KMS-11 (cell line): ENCODE results near the gene RELN.

ENCODE experiments used
- H2AFZ ChIP-seq: fragments of 200-600 bp; sonication (generic); 2 replicates; pipeline ENCODE4 v1.6.1; 2016; ENCODE audit warnings: antibody characterized with exemption, mixed run types, low read depth
- H3K27ac ChIP-seq: fragments of 200-600 bp; sonication (generic); 2 replicates; pipeline ENCODE4 v1.6.1; 2016; ENCODE audit warnings: mild to moderate bottlenecking, mixed run types
- H3K27me3 ChIP-seq: fragments of 200-600 bp; sonication (generic); 2 replicates; pipeline ENCODE4 v1.6.1; 2017; ENCODE audit warnings: mild to moderate bottlenecking, low read depth, mixed run types, moderate library complexity; ENCODE audit not compliant: insufficient read depth
- H3K36me3 ChIP-seq: fragments of 200-600 bp; sonication (generic); 2 replicates; pipeline ENCODE4 v1.6.1; 2017; ENCODE audit warnings: mild to moderate bottlenecking, mixed run types; ENCODE audit not compliant: insufficient read depth
- H3K4me1 ChIP-seq: fragments of 200-600 bp; sonication (generic); 2 replicates; pipeline ENCODE4 v1.6.1; 2016; ENCODE audit warnings: mild to moderate bottlenecking, low read depth, mixed run types; ENCODE audit not compliant: poor library complexity, severe bottlenecking
- H3K4me2 ChIP-seq: fragments of 200-600 bp; sonication (generic); 2 replicates; pipeline ENCODE4 v1.7.0; 2016; ENCODE audit warnings: mild to moderate bottlenecking, mixed run types
- H3K4me3 ChIP-seq: fragments of 200-600 bp; sonication (generic); IDR thresholded peaks from 2 replicates; pipeline ENCODE4 v1.6.1; 2017; ENCODE audit warnings: low read depth, low read length, mixed read lengths; ENCODE audit not compliant: insufficient read depth
- H3K79me2 ChIP-seq: fragments of 200-600 bp; sonication (generic); 2 replicates; pipeline ENCODE4 v1.6.1; 2016; ENCODE audit warnings: low read depth, mixed run types; ENCODE audit not compliant: insufficient read depth
- H3K9ac ChIP-seq: fragments of 200-600 bp; sonication (generic); 2 replicates; pipeline ENCODE4 v1.6.1; 2016; ENCODE audit warnings: mild to moderate bottlenecking, mixed run types
- H4K20me1 ChIP-seq: fragments of 200-600 bp; sonication (generic); 2 replicates; pipeline ENCODE4 v1.6.1; 2016; ENCODE audit warnings: mild to moderate bottlenecking, mixed run types; ENCODE audit not compliant: insufficient read depth
- TF ChIP-seq, protein P1 (sequence below): fragments of 200-600 bp; sonication (generic); conservative IDR thresholded peaks from 2 replicates; pipeline ENCODE4 v1.6.1; 2017; ENCODE audit warnings: low read depth, mild to moderate bottlenecking, antibody characterized with exemption, low read length, moderate library complexity, mixed read lengths

RELN gene

DNA sequence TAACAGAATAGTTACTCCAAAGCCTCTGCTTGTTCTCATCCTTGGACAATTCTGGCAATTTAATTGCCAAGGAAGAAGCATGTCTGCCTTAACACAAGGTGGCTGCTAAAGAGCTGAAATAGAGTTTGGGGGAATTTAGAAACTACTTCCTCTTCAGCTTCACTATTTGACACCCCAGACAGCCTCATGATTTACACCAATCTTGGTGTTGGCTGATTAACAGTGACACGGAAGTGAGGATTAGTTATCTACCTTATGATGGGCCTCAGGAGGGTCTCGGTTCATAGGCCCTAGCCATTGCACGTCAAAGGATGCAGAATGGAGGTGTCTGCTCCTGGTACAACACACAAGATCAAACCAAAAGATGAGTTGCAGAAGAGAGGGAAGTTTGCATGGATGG is 102.4 kb downstream of the RELN start:
- TF ChIP-seq, protein P1, sequence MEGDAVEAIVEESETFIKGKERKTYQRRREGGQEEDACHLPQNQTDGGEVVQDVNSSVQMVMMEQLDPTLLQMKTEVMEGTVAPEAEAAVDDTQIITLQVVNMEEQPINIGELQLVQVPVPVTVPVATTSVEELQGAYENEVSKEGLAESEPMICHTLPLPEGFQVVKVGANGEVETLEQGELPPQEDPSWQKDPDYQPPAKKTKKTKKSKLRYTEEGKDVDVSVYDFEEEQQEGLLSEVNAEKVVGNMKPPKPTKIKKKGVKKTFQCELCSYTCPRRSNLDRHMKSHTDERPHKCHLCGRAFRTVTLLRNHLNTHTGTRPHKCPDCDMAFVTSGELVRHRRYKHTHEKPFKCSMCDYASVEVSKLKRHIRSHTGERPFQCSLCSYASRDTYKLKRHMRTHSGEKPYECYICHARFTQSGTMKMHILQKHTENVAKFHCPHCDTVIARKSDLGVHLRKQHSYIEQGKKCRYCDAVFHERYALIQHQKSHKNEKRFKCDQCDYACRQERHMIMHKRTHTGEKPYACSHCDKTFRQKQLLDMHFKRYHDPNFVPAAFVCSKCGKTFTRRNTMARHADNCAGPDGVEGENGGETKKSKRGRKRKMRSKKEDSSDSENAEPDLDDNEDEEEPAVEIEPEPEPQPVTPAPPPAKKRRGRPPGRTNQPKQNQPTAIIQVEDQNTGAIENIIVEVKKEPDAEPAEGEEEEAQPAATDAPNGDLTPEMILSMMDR: no peak
- Histone ChIP-seq H3K4me1 (no peaks in the 10 kb centered on the region), H3K4me2 (no peak overlapping the region), H3K27ac (no peak overlapping the region), H3K79me2 (no peaks in the 10 kb centered on the region), H4K20me1 (no peaks in the 10 kb centered on the region), H3K4me3 (no peak overlapping the region), H3K36me3 (no peaks in the 10 kb centered on the region), H3K27me3 (no peaks in the 10 kb centered on the region), H2AFZ (no peak overlapping the region), H3K9ac (no peak overlapping the region)

DNA sequence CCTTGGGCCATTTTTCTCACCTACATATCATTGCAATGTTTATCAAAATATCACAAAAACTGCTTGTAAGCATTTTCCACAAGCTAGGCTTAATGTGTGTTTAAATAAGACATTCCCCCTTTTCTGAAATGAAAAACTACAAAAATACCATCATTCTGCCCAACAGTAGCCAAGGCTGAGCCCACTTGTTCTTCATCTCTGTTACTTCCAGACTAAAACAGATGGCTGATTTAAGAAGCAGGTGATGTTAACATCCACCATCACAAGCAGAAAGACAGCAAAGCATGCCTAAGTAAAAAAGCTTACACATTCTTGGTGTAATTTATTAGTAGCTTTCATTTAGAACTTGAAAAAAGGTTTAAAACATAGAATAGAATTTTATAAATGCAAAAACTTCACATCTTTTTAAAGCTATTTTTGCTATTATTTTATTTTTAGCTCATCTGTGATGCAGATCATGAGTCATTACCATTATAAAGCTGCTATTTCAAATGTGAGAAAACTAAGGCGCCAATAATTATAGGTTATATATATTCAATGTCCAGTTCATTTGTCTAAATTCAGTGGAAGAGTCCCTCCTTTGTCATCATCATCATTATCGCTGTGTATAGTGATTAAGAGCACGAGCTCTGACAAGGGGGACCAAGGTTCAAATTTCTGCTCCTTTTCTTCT is 109.4 kb downstream of the RELN start:
- Histone ChIP-seq H3K27me3 (no peaks in the 10 kb centered on the region), H4K20me1 (no peaks in the 10 kb centered on the region)
- TF ChIP-seq, protein P1: no peak

DNA sequence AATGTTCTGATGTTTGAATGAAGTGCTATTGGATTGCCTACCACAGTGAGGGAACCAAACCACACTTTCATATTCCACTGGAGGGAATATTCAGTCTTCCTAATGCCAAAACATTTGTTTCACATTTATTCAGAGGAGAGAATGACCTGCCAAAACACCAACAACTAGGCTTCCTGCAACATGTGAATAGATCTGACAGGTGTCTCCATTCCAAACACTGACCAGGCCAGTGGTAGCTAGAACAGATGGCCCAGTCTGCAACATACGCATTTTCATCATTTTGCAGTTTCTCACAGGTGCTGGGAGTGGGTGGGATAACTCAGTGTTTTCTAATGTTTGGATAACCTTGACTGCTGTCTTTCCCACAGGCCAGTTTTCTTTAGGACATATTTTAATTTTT is 110.0 kb downstream of the RELN start:
- no peaks in the 10 kb centered on the region for H3K79me2 ChIP-seq
- H3K4me2 ChIP-seq: no peak overlapping the region
- TF ChIP-seq, protein P1: no peak
- no peaks in the 10 kb centered on the region for H4K20me1 ChIP-seq
- no peak overlapping the region for H3K4me3 ChIP-seq
- H3K36me3 ChIP-seq: no peaks in the 10 kb centered on the region
- no peak overlapping the region for H3K27ac ChIP-seq
- no peaks in the 10 kb centered on the region for H3K27me3 ChIP-seq
- H3K4me1 ChIP-seq: no peaks in the 10 kb centered on the region
- no peak overlapping the region for H2AFZ ChIP-seq
- H3K9ac ChIP-seq: no peak overlapping the region

More for the DNA sequence above, 109.4 kb downstream of the RELN start:
- Histone ChIP-seq H3K27ac (no peak overlapping the region), H3K4me3 (no peak overlapping the region), H3K36me3 (no peaks in the 10 kb centered on the region), H3K79me2 (no peaks in the 10 kb centered on the region), H3K9ac (no peak overlapping the region), H2AFZ (no peak overlapping the region), H3K4me1 (no peaks in the 10 kb centered on the region), H3K4me2 (no peak overlapping the region)

DNA sequence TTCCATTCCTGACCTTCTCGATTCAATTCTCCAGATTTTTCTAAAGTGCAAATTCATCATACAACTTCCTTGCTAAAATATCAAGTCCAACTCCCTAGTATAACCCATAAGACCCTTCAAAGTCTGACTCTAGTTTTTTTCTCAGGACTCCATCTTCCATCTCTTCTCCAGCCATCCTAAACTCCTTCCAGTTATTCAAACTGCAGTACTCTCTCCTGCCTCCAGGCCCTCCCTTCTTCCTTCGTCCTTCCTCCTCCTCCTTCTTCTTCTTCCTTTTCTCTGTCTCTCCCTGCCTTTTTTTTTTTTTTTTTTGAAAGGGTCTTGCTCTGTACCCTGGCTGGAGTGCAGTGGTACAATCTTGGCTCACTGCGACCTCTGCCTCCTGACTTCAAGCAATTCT is 111.9 kb downstream of the RELN start:
- Histone ChIP-seq H3K4me2 (no peak overlapping the region), H3K4me3 (no peak overlapping the region), H3K27ac (no peak overlapping the region), H3K4me1 (no peaks in the 10 kb centered on the region), H2AFZ (no peak overlapping the region), H4K20me1 (no peaks in the 10 kb centered on the region), H3K79me2 (no peaks in the 10 kb centered on the region), H3K9ac (no peak overlapping the region), H3K36me3 (no peaks in the 10 kb centered on the region), H3K27me3 (no peaks in the 10 kb centered on the region)
- TF ChIP-seq, protein P1: no peak; the same call in 1 of the 2 replicates
